MV-4-11 (cell line): ENCODE results near the gene SFSWAP.

Experiments
- DNase-seq: peaks from one replicate; lab custom pipeline; 2025; lab: John Stamatoyannopoulos, UW

The SFSWAP gene

DNA sequence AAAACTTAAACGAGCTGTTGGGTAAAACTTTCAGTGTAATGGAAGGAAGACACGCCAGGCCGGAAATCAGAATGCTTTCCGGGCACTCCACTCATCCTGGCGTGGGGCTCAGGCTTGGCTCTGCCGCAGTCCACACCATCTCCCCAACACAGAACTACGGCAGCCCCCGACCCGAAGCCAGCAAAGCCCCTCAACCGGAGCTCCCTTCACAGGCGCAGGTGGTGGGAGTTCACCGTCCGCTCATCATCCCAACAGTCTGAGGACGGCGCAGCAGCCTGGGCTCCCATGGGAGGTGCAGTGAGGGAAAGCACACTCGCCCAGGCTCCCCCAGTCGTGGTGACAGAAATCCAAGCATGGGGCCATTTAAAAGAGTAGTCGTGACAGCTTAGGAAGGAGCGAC is 106.4 kb downstream of the SFSWAP start:
- DNase-seq, result no peak

DNA sequence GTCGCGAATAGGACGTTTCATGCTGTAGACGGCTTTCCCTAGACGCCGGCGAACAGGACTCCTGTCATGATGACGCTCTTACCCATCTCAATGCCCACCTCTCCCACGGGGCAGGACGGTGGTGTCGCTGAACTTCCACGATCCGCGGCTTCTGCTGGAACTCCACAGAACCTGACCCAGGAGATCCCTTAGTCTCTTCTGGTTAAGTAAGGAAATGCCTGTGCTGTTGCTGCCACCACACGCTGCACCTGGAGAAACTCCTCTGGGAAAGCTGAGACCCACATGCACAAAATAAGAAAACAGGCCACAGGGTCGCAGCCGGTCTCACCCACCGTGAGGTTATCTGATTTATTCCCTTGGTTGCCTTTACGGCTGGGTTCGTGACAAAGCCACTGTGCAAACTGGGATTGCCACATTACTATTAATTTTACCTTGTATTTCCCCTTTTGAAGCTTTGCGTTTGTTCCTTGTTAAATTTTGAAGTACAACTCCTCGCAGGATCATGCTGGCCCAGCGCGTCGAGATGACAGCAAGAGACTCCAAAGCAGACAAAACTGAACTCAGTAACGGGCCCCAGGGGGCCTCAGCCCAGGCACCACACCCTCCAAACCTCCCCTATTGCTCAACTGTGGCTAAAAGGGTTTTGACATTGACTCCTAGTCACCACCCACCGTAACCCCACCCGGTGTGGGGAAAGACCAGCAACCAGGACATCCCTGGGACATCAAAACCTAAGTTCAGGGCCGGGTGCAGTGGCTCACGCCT is 108.1 kb downstream of the SFSWAP start:
- peak; percentile 93 for DNase-seq

DNA sequence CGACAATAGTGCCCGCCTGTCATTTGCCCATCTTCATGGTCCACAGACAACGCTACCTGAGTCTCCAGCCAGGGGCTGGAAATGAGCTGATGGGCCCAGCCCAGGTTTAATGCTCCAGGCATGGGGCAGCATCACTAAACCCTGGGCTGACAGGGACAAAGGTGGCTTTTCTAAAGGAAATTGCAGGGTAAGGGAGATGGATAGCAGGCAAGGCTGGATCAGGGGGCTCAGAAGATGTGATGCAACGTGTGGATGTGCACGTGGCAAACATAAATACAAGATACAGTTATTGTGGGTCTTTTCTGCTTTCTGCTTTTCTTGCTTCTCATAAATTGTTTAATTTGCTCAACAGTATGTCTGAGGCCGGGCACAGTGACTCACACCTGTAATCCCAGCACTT is 113.6 kb downstream of the SFSWAP start:
- DNase-seq, result no peak

DNA sequence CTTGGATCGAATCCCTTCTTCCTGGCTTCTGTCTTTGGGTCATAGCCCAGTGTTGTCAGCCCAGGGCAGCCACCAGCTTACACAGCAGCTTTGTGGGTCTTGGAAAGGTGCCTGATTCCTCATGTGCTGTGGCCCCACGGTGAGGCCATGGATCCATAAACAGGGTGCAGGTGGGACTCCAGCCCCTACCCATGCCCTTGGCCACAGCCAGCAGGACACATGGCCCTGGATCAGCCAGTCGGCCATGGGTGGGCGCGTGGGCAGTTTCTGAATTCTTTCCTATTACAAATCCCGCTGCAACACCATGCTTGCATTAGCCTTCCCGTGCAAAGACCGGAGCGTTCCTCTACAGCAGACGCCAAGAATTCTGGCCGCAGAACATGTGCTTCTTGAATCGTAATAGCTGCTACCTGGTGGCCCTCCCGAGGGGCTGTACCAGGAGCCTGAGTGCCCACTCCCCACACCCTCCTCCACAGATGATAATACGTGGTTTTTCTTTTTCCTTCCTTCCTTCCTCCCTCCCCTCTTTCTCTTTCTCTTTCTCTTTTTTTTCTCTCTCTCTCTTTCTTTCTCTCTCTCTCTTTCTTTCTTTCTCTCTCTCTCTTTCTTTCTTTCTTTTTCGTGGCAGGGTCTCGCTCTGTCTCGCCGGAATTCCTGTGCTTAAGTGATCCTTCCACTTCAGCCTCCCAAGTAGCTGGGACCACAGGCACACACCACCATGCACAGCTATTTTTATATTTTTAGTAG is 114.4 kb downstream of the SFSWAP start:
- no peak for DNase-seq

DNA sequence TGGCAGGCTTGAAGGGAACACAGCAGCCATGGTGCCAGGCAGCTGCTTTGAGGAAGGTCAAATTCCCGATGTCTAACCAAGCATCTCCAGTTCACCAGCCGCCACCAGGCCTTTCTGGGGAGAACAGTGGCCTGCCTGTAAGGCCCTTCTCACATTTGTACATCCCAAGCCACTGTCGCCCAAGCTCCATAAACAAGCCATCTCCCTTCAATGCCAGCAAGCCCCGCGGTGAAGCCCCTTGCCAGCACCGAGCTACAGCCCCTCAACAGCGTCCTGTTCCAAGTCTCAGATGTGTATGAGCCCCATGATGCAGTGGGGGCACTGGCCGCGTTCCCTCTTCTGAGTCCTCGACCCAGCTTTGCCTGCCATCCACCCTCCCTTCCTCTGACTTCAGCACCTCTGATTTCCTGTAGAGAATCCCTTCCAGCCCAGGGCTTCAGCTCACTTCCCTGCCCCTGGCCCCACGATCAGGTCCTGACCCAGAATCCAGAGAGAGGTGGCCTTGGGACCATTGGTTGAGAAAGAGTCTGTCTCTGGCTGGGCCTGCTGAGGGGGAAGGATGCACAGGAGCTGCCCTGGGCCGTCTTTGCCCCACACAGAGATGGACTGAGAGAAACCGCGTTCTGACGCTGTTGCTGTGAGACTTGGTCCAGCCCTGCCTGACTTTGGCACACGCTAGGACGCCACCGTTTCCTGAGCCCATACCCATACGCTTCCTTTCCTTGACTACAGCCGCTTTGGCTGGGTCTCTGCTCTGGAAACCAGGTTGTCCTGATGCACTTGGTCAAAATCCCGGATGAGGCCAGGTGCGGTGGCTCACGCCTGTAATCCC is 115.4 kb downstream of the SFSWAP start:
- DNase-seq, result no peak

DNA sequence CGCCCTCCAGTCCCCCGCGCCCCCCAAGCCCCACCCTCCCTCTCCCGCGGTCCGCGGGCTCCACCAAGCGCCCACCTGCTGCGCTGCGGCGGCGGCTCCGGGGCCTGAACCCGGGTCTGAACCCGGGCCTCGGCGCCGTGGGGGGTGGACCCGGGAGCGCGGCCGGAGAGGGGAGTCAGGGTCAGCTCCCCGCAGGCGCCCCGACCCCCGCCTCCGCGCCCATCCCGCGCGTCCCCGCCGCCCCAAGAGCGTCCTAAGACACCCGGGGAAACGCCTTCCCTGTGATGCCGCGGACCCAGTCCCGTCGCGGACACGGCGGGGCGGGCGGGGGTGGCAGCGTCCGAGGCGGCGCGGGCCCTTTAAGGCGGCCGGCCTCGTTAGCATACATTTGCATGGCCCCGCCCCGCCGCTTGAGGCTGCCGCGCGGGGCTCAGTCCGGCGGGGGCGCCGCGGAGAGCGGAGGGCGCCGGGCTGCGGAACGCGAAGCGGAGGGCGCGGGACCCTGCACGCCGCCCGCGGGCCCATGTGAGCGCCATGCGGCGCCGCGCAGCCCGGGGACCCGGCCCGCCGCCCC is 117.2 kb downstream of the SFSWAP start, which contains the start of gene MMP17:
Gene MMP17, plus strand, starts transcription at position 433 of the 574 bp plus-strand sequence. Its CDS starts 102 bp downstream, at position 535.
- DNase-seq, result peak; percentile 43

DNA sequence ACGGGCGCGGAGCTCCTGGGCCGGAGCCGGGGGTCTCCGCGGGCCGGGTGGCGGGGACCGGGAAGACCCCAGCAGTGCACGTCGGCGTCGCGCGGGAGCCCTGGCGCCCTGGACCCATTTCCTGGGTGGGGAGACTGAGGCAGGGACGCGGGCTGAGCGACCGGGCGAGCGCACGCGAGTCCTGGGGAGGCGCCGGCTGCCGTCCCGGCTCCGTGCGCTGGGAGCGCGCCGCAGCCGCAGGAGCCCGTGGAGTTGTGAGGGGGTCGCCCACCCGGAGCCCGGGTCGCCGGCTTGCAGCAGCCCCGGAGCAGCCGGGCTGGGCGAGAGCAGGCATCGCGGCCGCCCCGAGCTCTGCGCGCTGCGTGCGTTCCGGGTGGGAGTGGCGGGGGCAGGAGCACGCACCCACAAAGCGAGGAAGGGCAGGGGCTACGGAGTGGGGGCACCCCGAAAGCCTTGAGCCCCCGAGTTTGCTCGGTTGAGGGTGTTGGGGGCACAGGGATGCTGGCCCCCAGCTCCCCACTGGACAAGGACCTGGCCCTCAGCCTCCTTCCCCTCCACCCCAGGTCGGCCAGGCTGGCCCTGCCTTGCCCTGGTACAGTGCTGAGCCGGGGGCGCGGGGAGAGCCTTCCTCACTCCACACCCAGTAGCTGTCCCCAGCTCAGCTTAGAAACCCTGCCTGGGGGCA is 117.9 kb downstream of the SFSWAP start:
- no peak for DNase-seq

DNA sequence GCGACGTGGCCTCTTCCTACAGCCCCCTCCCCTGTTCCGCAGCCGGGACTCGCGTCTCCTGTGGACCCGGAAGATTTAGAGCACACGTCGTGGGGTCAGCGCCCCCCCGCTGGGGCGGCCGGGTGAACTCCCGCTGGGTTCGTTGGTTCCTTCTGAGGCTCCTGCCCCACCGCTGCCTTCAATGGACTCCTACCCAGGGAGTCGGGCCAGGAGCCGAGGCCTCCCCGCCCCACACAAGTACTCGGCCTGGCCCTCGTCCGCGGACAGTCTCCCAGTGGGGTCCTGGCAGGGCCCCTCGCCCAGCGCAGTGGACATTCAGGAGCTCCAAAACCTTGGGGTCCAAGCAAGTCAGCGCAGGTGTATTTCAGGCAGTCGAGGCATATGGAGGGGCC is 118.5 kb downstream of the SFSWAP start:
- no peak for DNase-seq

DNA sequence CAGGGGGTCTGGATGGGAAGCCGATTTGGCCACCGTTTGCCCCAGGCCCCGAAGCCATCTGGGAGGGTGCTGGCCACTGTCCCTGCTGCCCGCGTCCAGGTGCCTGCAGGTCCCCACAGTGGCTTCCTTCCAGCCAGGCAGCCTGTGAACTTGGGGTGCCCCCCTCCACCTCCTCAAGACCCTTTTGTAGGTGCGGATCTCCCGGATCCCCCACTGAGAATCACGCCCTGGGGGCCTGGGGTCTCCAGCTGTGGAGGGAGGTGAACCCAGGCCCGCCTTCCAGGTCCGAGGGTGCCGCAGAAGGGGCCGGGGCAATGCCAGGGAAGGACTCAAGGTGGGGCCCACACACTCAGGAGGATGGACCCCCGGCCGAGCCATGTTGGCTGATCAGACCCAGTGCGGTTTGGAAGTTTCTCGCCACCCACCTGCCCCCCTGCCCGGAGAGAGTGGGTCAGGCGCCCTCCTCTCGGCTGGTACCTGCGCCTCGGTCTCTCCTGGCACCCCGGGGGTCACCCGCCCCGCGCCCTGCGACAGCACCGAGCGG is 119.0 kb downstream of the SFSWAP start:
- DNase-seq, result no peak

DNA sequence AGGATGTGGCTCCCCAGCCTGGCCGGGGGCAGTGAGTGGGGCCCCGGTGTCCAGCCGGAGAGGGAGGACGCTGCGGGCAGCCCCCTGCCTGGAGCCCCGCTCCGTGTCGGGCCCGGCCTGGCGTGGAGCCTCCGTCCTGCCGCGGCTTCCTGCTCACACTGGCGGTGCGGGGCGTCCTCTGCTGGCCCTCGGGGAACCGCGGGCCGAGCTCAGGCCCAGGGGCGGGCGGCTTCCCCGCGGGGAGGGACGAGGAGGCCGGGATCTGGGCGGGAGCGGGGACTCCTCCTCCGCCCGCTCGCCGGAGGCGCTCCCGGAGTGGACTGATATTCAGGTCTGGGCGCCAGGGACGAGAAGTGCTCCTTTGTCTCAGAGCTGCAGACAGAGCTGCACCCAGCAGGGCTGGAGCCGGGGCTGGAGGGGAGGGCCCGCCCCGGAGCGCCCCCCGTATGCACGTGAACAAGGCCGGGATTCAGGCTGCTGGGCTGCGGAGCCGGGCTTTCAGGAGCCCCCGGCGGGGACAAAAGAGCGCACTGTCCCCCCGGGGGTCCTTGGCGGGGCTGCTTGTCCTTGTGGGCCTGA is 119.5 kb downstream of the SFSWAP start:
- DNase-seq, result peak; percentile 40

DNA sequence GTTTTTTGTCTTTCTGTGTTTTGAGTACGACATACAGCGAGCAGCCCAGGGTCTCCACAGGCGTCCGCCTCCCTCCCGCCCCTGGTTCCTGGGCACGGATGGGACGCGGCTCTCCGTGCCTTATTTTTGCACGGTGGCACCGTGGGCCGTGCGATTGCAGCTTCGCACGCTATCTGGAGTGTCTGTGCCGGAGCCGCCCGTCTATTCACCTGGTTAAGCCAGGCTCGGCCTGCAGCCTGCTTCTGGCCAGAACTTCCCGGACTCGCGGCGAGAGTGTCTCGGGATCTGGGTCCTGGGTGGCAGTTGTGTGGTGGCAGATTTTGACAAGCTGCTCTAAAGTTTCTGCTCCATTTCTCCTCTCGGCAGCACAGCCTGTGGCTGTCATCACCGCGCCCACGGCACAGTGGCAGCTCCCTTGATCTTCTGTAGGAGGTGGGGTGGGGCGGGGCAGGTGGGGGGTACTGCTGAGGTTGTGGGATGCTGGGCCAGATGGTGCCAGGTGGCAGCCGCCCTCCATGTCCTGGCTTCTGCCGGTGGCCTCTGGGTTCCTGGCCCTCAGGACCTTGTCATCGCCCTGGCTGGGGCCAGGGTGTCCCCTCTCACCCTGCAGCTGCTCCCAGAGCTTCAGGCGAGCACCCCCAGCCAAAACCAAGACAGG is 120.2 kb downstream of the SFSWAP start:
- no peak for DNase-seq

DNA sequence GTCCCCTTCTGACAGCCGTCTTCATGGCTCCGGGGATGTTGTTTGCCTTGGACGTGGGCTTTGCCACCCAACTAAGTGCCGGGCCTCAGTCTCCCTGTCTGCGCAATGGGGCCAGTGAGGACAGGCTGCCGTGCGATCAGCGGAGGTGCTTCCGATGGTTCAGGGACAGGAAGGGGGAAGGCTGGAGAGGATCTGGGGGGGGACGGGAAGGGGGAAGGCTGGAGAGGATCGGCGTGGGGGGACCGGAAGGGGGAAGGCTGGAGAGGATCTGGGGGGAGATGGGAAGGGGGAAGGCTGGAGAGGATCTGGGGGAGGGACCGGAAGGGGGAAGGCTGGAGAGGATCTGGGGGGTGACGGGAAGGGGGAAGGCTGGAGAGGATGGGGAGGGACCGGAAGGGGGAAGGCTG is 120.7 kb downstream of the SFSWAP start:
- no peak for DNase-seq

DNA sequence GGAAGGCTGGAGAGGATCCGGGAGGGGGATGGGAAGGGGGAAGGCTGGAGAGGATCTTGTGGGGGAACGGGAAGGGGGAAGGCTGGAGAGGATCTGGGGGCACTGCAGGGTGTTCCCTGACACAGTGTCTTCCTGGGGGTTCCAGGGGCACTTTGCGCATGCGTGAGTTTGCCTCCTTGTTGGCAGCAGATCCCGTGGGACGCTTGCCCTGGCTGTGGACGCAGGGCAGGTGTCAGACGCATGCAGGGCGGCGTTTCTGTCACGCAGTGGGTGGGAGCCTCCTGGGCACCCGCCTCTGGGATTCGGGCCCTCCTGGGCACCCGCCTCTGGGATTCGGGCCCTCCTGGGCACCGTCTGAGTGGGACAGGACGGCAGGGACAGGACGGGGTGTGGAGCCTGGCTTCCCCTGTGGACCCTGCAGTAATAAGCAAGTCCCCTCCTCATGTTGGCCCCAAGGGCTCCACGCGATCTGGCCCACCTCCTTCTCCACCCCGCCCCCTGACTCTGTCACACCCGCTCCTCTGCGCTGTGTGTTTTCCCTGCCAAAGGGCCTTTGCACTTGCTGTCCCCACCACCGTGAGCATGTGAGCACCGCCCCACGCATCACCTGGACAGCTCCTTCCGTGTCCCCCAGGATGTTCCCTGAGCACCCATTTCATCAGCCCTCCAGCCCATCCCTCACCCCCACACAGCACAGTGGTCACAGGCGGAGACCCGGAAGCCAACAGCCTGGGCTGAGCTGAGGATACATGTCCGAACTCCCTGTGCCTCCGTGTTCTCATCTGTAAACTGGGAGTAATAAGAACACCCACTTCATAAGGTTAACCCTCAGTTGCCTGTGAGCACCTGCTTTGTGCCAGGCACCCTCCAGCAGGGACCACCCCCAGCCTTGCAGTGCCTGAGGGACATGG is 121.7 kb downstream of the SFSWAP start:
- DNase-seq, result no peak

DNA sequence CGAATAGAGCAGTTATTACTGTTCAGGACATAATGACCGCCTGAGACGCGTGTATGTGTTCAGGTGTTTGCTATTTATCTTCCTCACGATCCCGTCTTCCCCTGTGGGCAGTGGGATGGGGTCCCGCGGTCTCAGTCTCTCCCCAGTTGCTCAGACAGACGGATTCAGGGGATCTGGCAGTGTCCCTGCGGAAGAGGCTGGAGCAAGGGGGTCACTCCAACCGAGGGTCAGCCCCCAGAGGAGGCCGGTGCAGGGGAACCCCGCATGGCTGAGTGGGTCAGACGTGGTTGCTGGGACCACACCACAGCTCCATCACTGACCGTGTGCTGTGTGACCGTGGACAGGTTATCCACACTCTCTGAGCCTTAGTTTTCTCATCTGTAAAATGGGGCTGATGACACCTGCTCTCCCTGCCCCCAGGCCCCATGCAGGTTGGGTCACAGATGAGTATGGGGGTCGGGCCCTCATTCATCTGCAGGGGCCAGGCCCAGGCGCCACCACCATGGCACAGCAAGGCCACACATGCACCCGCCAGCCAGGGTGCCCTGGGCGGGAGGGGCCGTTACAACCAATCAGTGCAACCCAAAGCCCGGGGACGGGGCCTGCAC is 122.5 kb downstream of the SFSWAP start:
- no peak for DNase-seq

DNA sequence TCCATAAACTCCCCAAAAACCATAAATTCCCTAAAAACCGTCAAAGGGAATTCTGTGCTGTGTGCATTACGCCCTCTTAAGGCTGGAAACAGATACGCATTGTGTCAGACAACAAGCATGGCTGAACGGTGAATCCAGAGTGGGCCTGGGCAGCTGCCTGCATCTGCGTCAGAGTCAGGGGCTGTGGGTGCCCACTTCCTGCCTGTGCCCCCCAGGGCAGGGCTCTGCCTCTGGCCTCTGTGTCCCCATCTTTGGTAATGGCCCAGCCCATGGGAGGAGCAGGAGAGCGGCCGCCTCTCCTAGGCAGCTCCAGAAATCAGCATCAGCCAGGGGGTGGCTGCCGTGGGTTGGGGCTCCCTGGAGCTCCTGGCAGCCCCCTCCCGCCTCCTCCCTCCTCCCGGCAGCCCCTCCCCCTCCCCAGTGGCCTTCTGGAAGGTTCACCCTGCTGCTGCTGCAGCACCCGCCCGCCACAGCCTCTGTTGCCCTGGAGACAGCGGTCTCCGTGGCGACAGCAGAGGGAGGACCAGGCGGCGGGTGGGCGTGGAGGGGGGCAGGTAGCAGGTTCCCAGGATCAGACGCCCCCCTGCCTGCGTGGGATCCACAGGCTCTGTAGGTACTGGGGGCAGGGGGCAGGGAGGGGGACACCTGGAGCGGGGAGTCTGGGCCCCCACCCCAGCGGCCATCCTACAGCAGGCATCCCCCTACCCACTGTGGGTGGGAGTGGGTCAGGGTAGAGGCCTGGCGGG is 123.2 kb downstream of the SFSWAP start:
- no peak for DNase-seq

DNA sequence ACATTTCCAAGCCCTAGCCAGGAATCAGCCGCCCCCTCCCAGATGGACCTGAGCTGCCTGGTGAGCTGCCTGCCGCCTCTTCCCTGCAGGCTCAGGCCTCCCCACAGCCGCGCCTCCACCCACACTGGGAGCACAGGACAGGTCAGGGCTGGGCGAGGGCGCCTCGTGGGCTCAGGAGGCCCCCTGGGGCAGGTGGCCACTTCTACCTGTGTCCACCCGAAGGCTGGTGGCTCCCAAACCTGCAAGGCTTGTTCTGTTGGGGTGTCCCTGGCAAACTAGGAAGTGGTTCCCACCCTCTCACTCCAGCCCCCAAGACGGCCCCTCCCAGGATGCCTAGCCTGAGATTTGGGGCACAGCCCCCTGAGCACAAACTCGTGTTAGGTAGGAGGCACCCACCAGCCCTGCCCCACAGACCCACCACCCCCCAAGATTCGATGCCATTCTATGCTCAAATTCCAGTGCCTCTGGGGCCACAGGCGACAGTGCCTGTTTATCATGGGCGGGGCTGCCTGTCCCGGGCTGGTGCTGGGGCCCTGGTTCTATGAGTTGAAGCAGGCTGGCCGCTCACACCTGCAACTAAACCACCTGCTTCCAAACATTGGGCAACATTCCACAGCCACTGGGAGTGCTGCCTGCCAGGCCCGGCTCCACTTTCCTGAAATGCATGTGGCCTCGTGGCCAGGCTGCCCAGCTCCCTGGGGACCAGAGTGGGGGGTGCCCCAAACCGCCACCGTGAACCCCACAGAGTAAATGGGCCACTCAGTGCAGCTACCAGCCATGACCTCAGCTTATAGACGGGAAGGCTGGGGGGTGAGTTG is 124.1 kb downstream of the SFSWAP start:
- no peak for DNase-seq

DNA sequence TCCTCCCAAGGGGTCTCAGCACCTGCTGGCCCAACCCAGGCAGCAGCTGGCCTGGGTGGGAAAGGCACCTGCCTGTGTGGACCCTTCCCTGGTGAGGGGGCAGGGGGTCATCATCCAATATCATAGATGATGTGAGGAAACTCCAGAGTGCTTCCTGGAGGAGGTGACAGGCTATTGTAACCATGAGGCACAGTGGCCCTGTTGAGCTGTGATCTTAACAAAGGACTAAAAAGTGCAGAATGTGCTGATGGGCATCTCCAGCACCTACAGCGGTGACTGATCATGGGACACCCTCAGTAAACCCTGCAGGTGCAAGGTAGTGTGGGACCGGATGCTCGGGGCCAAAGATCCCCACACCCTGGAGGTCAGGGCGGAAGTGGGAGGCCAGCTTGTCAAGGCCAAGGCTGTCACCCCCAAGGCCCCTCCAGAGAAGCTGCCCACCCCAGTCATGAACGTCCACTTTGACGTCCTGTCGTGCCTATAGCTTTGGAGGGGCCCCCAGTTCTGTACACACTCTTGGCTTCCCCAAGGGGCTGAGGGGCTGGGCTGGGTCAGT is 124.8 kb downstream of the SFSWAP start:
- DNase-seq, result no peak
